ENCODE results near the gene SLC24A3. TPM values are rescaled to one million over a fixed set of nuclear protein-coding genes. Genes with fewer than 3 reads are reported as not detected.

The SLC24A3 gene
- total RNA-seq, 1 donor from 2014 or later = 0.96 TPM

GRCh38 chr20:19519466-19519865, 307.0 kb downstream of the SLC24A3 start:
- no peaks in the 10 kb centered on the region for H3K9me3 Mint-ChIP-seq (ENCODE audit: low read depth)
- no peak for DNase-seq (ENCODE audit: low spot score, unreplicated experiment)
- peaks cover 4% of the 10 kb centered on the region for H3K4me1 Mint-ChIP-seq (ENCODE audit: low read depth)
- no peak overlapping the region for H3K27ac Mint-ChIP-seq
- no peak overlapping the region for H3K4me3 Mint-ChIP-seq (ENCODE audit: low read depth)
- H3K36me3 Mint-ChIP-seq (ENCODE audit: insufficient read depth) = no peaks in the 10 kb centered on the region
- TF ChIP-seq, protein P1, sequence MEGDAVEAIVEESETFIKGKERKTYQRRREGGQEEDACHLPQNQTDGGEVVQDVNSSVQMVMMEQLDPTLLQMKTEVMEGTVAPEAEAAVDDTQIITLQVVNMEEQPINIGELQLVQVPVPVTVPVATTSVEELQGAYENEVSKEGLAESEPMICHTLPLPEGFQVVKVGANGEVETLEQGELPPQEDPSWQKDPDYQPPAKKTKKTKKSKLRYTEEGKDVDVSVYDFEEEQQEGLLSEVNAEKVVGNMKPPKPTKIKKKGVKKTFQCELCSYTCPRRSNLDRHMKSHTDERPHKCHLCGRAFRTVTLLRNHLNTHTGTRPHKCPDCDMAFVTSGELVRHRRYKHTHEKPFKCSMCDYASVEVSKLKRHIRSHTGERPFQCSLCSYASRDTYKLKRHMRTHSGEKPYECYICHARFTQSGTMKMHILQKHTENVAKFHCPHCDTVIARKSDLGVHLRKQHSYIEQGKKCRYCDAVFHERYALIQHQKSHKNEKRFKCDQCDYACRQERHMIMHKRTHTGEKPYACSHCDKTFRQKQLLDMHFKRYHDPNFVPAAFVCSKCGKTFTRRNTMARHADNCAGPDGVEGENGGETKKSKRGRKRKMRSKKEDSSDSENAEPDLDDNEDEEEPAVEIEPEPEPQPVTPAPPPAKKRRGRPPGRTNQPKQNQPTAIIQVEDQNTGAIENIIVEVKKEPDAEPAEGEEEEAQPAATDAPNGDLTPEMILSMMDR (IDR thresholded peaks at IDR 0.05; ENCODE audit: unreplicated experiment) = no peak
- H3K27me3 Mint-ChIP-seq = peaks cover 9% of the 10 kb centered on the region

DNA sequence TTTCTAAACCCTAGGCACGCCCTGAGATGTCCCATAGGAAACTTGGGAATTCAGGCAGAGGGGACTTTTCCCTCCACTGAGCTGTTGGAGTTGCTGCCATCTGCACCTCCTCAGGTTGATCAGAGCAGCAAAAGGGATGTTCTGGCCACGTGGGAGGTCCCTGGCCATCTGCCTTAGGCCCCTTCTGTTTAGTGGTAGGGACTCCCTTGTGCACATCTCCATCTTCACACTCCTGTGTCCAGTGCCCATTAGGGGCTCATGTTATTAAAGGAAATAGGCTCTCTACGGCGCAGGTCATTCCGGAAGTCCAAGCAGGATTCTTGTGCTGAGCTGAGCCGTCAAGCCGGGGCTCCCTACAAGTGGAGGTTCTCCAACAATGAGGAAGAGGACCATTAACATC, 307.8 kb downstream of the SLC24A3 start:
- no peaks in the 10 kb centered on the region for H3K9me3 Mint-ChIP-seq (ENCODE audit: low read depth)
- no peak overlapping the region for H3K27ac Mint-ChIP-seq
- H3K4me3 Mint-ChIP-seq (ENCODE audit: low read depth) = no peak overlapping the region
- peaks cover 9% of the 10 kb centered on the region for H3K27me3 Mint-ChIP-seq
- TF ChIP-seq, protein P1 (IDR thresholded peaks at IDR 0.05; ENCODE audit: unreplicated experiment) = no peak
- peaks cover 4% of the 10 kb centered on the region for H3K4me1 Mint-ChIP-seq (ENCODE audit: low read depth)
- no peaks in the 10 kb centered on the region for H3K36me3 Mint-ChIP-seq (ENCODE audit: insufficient read depth)
- DNase-seq (ENCODE audit: low spot score, unreplicated experiment) = no peak

DNA sequence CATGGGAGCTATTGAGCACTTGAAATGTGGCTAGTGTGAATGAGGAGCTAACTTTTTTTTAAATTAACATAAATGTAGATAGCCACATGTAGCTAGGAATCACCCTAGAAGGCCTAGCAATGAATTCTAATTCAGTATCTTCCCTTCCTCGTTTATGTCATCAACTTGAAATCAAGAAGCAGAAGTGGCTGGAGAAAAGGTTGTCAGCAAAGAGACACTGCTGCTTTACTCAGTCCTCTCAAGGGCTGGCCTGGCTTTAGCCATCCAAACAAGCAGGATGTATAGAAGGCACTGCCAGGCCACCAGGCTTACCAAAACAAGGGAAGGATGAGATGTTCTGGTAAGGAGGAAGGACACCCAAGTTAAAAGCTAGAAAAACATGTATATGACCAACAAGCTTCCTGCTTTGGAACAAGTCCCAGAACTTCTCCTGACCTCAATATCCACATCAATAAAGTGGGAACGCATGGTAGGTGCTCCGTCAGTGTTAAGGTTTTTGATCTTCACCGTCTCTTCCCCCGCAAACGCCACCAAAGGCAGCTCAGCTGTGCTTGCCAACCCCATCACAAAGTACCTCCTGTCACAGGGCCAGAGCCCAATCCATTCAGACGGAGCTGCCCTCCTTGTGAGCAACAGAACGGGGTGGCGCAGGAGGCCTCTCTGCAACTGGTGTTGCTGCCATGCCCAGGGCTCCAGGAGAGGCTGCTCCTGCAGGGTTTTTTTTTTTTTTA, 309.8 kb downstream of the SLC24A3 start:
- H3K27me3 Mint-ChIP-seq = peaks cover 9% of the 10 kb centered on the region
- no peak overlapping the region for H3K27ac Mint-ChIP-seq
- TF ChIP-seq, protein P1 (IDR thresholded peaks at IDR 0.05; ENCODE audit: unreplicated experiment) = no peak
- H3K36me3 Mint-ChIP-seq (ENCODE audit: insufficient read depth) = no peaks in the 10 kb centered on the region
- DNase-seq (ENCODE audit: low spot score, unreplicated experiment) = no peak
- no peak overlapping the region for H3K4me3 Mint-ChIP-seq (ENCODE audit: low read depth)
- H3K4me1 Mint-ChIP-seq (ENCODE audit: low read depth) = peaks cover 4% of the 10 kb centered on the region
- H3K9me3 Mint-ChIP-seq (ENCODE audit: low read depth) = no peaks in the 10 kb centered on the region

DNA sequence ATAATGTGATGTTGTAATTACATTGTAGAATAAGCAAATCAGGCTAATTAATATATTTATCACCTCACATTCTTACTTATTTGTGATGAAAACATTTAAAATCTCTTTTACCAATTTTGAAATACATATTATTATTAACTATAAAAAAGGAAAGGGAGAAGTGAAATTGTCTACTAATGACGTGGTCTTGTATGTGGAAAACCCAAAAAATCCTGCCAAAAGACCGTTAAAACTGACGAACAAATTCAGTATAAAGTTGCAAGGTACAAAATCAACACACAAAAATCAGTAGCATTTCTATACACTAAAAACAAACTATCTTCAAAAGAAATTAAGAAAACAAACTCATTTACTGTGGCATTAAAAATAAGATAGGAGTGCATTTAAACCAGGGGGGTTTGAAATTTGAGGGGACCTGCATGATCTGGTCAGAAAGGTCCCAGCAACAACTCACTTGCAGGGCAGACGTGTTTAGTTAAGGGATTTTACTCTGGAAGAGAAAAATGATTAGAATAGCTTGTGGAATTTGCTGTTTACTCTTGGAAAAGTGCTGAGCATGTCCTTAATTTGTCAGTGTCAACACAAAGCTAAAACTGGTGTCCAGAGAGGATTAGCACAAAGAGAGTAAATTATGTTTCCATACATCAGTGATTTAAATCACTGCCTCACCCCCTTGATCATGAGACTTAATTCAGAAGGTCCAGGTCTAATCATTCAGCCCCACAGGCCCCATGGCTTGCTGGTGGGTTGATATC, 310.6 kb downstream of the SLC24A3 start:
- peaks cover 4% of the 10 kb centered on the region for H3K4me1 Mint-ChIP-seq (ENCODE audit: low read depth)

GRCh38 chr20:19524691-19525090, 312.2 kb downstream of the SLC24A3 start:
- Mint-ChIP-seq H3K4me1 (ENCODE audit: low read depth) (peaks cover 4% of the 10 kb centered on the region), H3K27me3 (peaks cover 3% of the 10 kb centered on the region), H3K36me3 (ENCODE audit: insufficient read depth) (no peaks in the 10 kb centered on the region), H3K27ac (no peak overlapping the region), H3K4me3 (ENCODE audit: low read depth) (no peak overlapping the region), H3K9me3 (ENCODE audit: low read depth) (no peaks in the 10 kb centered on the region)
- TF ChIP-seq, protein P1 (IDR thresholded peaks at IDR 0.05; ENCODE audit: unreplicated experiment) = no peak
- no peak for DNase-seq (ENCODE audit: low spot score, unreplicated experiment)

More for the DNA sequence above, 310.6 kb downstream of the SLC24A3 start:
- Mint-ChIP-seq H3K27me3 (peaks cover 9% of the 10 kb centered on the region), H3K27ac (no peak overlapping the region), H3K4me3 (ENCODE audit: low read depth) (no peak overlapping the region), H3K9me3 (ENCODE audit: low read depth) (no peaks in the 10 kb centered on the region), H3K36me3 (ENCODE audit: insufficient read depth) (no peaks in the 10 kb centered on the region)
- DNase-seq (ENCODE audit: low spot score, unreplicated experiment) = no peak
- TF ChIP-seq, protein P1 (IDR thresholded peaks at IDR 0.05; ENCODE audit: unreplicated experiment) = no peak
